OCI-LY1 (cell line): ENCODE results near the gene B3GAT2.

Experiments used
- H2AFZ ChIP-seq: fragments of 200-600 bp; sonication (generic), shearing (Covaris generic); 2 replicates; pipeline ENCODE4 v1.6.0; 2014; ENCODE audit warnings: antibody characterized with exemption, mild to moderate bottlenecking, low read length
- H3F3A ChIP-seq: fragments of 200-600 bp; sonication (generic), shearing (Covaris generic); 2 replicates; pipeline ENCODE4 v1.6.0; 2014; ENCODE audit warnings: mild to moderate bottlenecking, antibody characterized with exemption, low read length, moderate library complexity; ENCODE audit not compliant: insufficient read depth
- H3K27ac ChIP-seq: fragments of 200-600 bp; sonication (generic); 2 replicates; pipeline ENCODE4 v1.5.1; 2014; ENCODE audit warnings: low read length, mixed run types, mild to moderate bottlenecking, low read depth; ENCODE audit not compliant: poor library complexity, severe bottlenecking
- H3K27me3 ChIP-seq: fragments of 200-600 bp; sonication (generic); 2 replicates; pipeline ENCODE4 v1.6.0; 2014; ENCODE audit warnings: antibody characterized with exemption, mild to moderate bottlenecking, low read length, moderate library complexity; ENCODE audit not compliant: insufficient read depth
- H3K36me3 ChIP-seq: fragments of 200-600 bp; sonication (generic); 2 replicates; pipeline ENCODE4 v1.6.1; 2014; ENCODE audit warnings: mild to moderate bottlenecking, antibody characterized with exemption, low read length, moderate library complexity, mixed read lengths; ENCODE audit not compliant: insufficient read depth
- H3K4me1 ChIP-seq: fragments of 200-600 bp; sonication (generic); 2 replicates; pipeline ENCODE4 v1.5.1; 2014; ENCODE audit warnings: mild to moderate bottlenecking, low read length, moderate library complexity; ENCODE audit not compliant: insufficient read depth, severe bottlenecking
- H3K4me2 ChIP-seq: fragments of 200-600 bp; sonication (generic), shearing (Covaris generic); 2 replicates; pipeline ENCODE4 v1.6.1; 2014; ENCODE audit warnings: low read length
- H3K4me3 ChIP-seq: fragments of 200-600 bp; sonication (generic); 2 replicates; pipeline ENCODE4 v1.5.1; 2014; ENCODE audit warnings: low read length, low read depth, mild to moderate bottlenecking, mixed read lengths; ENCODE audit not compliant: poor library complexity, severe bottlenecking
- H3K79me2 ChIP-seq: fragments of 200-600 bp; shearing (Covaris generic); 2 replicates; pipeline ENCODE4 v1.6.1; 2016; ENCODE audit warnings: mixed run types, low read length, mixed read lengths; ENCODE audit not compliant: insufficient read depth
- H3K9ac ChIP-seq: fragments of 200-600 bp; sonication (generic), shearing (Covaris generic); 2 replicates; pipeline ENCODE4 v1.6.1; 2014; ENCODE audit warnings: mild to moderate bottlenecking, low read length, mixed read lengths
- H3K9me2 ChIP-seq: fragments of 200-600 bp; sonication (generic), shearing (Covaris generic); 2 replicates; pipeline ENCODE4 v1.6.1; 2014; ENCODE audit warnings: low read depth, mild to moderate bottlenecking, low read length, mixed read lengths
- H3K9me3 ChIP-seq: fragments of 200-600 bp; shearing (Covaris generic); 2 replicates; pipeline ENCODE4 v1.6.1; 2014; ENCODE audit warnings: low read length, mixed read lengths
- H4K20me1 ChIP-seq: fragments of 200-600 bp; sonication (generic), shearing (Covaris generic); 2 replicates; pipeline ENCODE4 v1.6.0; 2016; ENCODE audit warnings: mild to moderate bottlenecking, low read length; ENCODE audit not compliant: insufficient read depth
- EZH2 ChIP-seq: fragments of 200-600 bp; sonication (generic), shearing (Covaris generic); IDR thresholded peaks from 2 replicates; pipeline ENCODE4 v1.8.0; 2017; ENCODE audit warnings: borderline replicate concordance, mixed run types, mild to moderate bottlenecking, antibody characterized with exemption, low read length, moderate library complexity, mixed read lengths
- TF ChIP-seq, protein P1 (sequence below): fragments of 200-600 bp; sonication (generic), shearing (Covaris generic); IDR thresholded peaks from 2 replicates; pipeline ENCODE4 v1.5.1; 2017; ENCODE audit warnings: mild to moderate bottlenecking, antibody characterized with exemption, low read length, moderate library complexity, mixed read lengths

Gene B3GAT2

DNA sequence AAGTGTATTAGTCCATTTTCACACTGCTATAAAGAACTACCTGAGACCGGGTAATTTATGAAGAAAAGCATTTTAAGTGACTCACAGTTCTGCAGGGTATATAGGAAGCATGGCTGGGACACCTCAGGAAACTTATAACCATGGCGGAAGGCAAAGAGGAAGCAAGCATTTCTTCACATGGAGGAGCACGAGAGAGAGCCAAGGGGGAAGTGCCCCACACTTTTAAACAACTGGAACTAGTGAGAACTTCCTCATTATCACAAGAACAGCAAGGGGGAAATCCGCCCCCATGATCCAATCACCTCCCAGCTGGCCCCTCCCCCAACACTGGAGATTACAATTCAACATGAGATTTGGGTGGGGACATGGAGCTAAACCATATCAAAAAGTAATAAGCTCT lies 28.3 kb upstream of the B3GAT2 start:
- Histone ChIP-seq H3F3A (no peaks in the 10 kb centered on the region), H3K27me3 (no peaks in the 10 kb centered on the region), H3K27ac (no peak overlapping the region), H4K20me1 (no peaks in the 10 kb centered on the region), H3K4me3 (no peak overlapping the region), H3K79me2 (no peaks in the 10 kb centered on the region), H3K9ac (no peak overlapping the region), H3K4me2 (no peak overlapping the region), H3K36me3 (no peaks in the 10 kb centered on the region), H3K4me1 (no peaks in the 10 kb centered on the region), H2AFZ (no peak overlapping the region), H3K9me2 (no peaks in the 10 kb centered on the region), H3K9me3 (no peaks in the 10 kb centered on the region)
- TF ChIP-seq EZH2: no peak
- TF ChIP-seq, protein P1, sequence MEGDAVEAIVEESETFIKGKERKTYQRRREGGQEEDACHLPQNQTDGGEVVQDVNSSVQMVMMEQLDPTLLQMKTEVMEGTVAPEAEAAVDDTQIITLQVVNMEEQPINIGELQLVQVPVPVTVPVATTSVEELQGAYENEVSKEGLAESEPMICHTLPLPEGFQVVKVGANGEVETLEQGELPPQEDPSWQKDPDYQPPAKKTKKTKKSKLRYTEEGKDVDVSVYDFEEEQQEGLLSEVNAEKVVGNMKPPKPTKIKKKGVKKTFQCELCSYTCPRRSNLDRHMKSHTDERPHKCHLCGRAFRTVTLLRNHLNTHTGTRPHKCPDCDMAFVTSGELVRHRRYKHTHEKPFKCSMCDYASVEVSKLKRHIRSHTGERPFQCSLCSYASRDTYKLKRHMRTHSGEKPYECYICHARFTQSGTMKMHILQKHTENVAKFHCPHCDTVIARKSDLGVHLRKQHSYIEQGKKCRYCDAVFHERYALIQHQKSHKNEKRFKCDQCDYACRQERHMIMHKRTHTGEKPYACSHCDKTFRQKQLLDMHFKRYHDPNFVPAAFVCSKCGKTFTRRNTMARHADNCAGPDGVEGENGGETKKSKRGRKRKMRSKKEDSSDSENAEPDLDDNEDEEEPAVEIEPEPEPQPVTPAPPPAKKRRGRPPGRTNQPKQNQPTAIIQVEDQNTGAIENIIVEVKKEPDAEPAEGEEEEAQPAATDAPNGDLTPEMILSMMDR: no peak

DNA sequence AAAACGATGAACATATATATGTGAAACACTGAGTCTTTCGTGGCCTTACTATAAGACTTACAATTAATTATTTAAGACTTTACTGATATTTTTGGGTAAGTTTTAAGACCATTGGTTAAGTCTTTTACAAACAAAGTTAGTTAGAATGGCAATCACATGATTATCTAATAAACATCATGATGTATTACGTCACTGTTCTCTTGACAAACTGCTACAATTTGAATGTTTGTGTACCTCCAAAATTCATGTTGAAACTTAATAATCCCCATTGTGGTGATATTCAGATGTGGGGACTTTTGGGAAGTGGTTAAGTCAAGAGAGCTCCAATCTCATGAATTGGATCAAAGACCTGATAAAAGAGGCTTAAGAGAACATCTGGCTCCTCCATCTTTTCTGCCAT lies 25.9 kb upstream of the B3GAT2 start:
- H3K27me3 ChIP-seq: no peaks in the 10 kb centered on the region
- no peaks in the 10 kb centered on the region for H3K36me3 ChIP-seq
- H3K27ac ChIP-seq: no peak overlapping the region
- no peaks in the 10 kb centered on the region for H3K9me3 ChIP-seq
- no peaks in the 10 kb centered on the region for H3K9me2 ChIP-seq
- H3F3A ChIP-seq: no peaks in the 10 kb centered on the region
- H3K4me2 ChIP-seq: no peak overlapping the region
- H2AFZ ChIP-seq: no peak overlapping the region
- H4K20me1 ChIP-seq: no peaks in the 10 kb centered on the region
- no peak overlapping the region for H3K4me3 ChIP-seq
- no peak overlapping the region for H3K9ac ChIP-seq
- H3K79me2 ChIP-seq: no peaks in the 10 kb centered on the region
- TF ChIP-seq EZH2: no peak
- TF ChIP-seq, protein P1: no peak
- no peaks in the 10 kb centered on the region for H3K4me1 ChIP-seq

DNA sequence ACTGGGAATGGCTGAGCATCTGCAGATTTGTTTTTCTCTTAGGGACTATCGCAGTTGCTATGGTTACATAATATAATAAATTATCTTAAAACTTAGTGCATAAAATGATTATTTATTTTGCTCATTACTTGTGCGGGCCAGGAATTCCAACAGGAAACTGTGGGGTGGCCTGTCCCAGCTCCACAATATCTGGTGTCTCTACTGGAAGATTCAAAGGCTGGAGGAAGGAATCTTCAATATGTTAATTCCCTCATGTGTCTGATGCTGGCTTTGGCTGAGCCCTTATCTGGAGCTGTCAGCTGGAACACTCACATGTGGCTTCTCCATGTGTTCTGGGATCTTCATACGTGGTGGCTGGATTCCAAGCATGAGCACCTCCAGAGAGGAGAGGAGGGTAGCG lies 23.9 kb upstream of the B3GAT2 start:
- Histone ChIP-seq H3K36me3 (no peaks in the 10 kb centered on the region), H3K27me3 (no peaks in the 10 kb centered on the region), H3K27ac (no peak overlapping the region), H4K20me1 (no peaks in the 10 kb centered on the region), H3K9ac (no peak overlapping the region), H3K4me2 (no peak overlapping the region), H3K9me2 (no peaks in the 10 kb centered on the region), H3K79me2 (no peaks in the 10 kb centered on the region), H3F3A (no peaks in the 10 kb centered on the region), H3K4me1 (no peaks in the 10 kb centered on the region), H3K9me3 (no peaks in the 10 kb centered on the region), H3K4me3 (no peak overlapping the region), H2AFZ (no peak overlapping the region)
- no peak for TF ChIP-seq EZH2
- TF ChIP-seq, protein P1: no peak
